HEK293 (cell line): ENCODE data around the gene SLC2A4.
A peak's percentile ranks its signal among the peaks of the same experiment; 100 is the strongest.

ENCODE experiments used
- GLI4 ChIP-seq: fragments of 450-650 bp; formaldehyde crosslinking; IDR thresholded peaks from 2 replicates; pipeline ENCODE4 v1.5.1; 2016; ENCODE audit warnings: missing biosample characterization, missing genetic modification characterization
- HOXD13 ChIP-seq: sonication (generic); formaldehyde crosslinking; IDR thresholded peaks from 2 replicates; pipeline ENCODE4 v1.8.0; 2022; ENCODE audit warnings: missing genetic modification reagents, borderline replicate concordance
- KLF1 ChIP-seq: fragments of 450-650 bp; formaldehyde crosslinking; IDR thresholded peaks from 2 replicates; pipeline ENCODE4 v1.5.1; 2016; ENCODE audit warnings: missing biosample characterization, missing genetic modification characterization
- SP7 ChIP-seq: fragments of 450-650 bp; formaldehyde crosslinking; IDR thresholded peaks from 2 replicates; pipeline ENCODE4 v1.5.1; 2016; ENCODE audit warnings: missing biosample characterization, missing genetic modification characterization
- TRIM28 ChIP-seq: IDR thresholded peaks from 2 replicates; pipeline ENCODE4 v1.6.1; 2011; ENCODE audit warnings: low read length, control low read depth, borderline replicate concordance
- YY1 ChIP-seq: fragments of 450-650 bp; formaldehyde crosslinking; IDR thresholded peaks from 2 replicates; pipeline ENCODE4 v1.5.1; 2018; ENCODE audit warnings: missing biosample characterization, missing genetic modification characterization
- ZEB2 ChIP-seq: fragments of 450-650 bp; formaldehyde crosslinking; IDR thresholded peaks from 2 replicates; pipeline ENCODE4 v1.5.1; 2016; ENCODE audit warnings: missing biosample characterization, missing genetic modification characterization
- ZFP3 ChIP-seq: fragments of 450-650 bp; formaldehyde crosslinking; IDR thresholded peaks from 2 replicates; pipeline ENCODE4 v1.5.1; 2016; ENCODE audit warnings: low read depth, missing biosample characterization, missing genetic modification characterization
- ZFP69B ChIP-seq: fragments of 450-650 bp; formaldehyde crosslinking; IDR thresholded peaks from 2 replicates; pipeline ENCODE4 v1.5.1; 2016; ENCODE audit warnings: missing biosample characterization, missing genetic modification characterization
- ZNF114 ChIP-seq: fragments of 450-650 bp; formaldehyde crosslinking; IDR thresholded peaks from 2 replicates; pipeline ENCODE4 v1.5.0; 2017; ENCODE audit warnings: missing biosample characterization, missing genetic modification characterization
- ZNF16 ChIP-seq: fragments of 450-650 bp; formaldehyde crosslinking; IDR thresholded peaks from 2 replicates; pipeline ENCODE4 v1.5.1; 2016; ENCODE audit warnings: low read depth, missing biosample characterization, missing genetic modification characterization
- ZNF2 ChIP-seq: fragments of 450-650 bp; formaldehyde crosslinking; IDR thresholded peaks from 2 replicates; pipeline ENCODE4 v1.5.1; 2016; ENCODE audit warnings: missing biosample characterization, missing genetic modification characterization
- ZNF302 ChIP-seq: fragments of 450-650 bp; formaldehyde crosslinking; IDR thresholded peaks from 2 replicates; pipeline ENCODE4 v1.5.1; 2016; ENCODE audit warnings: missing biosample characterization, missing genetic modification characterization, low read depth
- ZNF341 ChIP-seq: fragments of 450-650 bp; formaldehyde crosslinking; IDR thresholded peaks from 2 replicates; pipeline ENCODE4; 2016; ENCODE audit warnings: low read depth, missing biosample characterization, missing genetic modification characterization
- ZNF404 ChIP-seq: fragments of 450-650 bp; formaldehyde crosslinking; IDR thresholded peaks from 2 replicates; pipeline ENCODE4 v1.5.1; 2017; ENCODE audit warnings: missing biosample characterization, missing genetic modification characterization
- ZNF561 ChIP-seq: fragments of 450-650 bp; IDR thresholded peaks from 2 replicates; pipeline ENCODE4 v1.5.1; 2018; ENCODE audit warnings: missing biosample characterization, missing genetic modification characterization, borderline replicate concordance
- ZNF660 ChIP-seq: fragments of 450-650 bp; IDR thresholded peaks from 2 replicates; pipeline ENCODE4 v1.5.1; 2018; ENCODE audit warnings: missing biosample characterization, mild to moderate bottlenecking, missing genetic modification characterization
- ZNF664 ChIP-seq: fragments of 450-650 bp; formaldehyde crosslinking; IDR thresholded peaks from 2 replicates; pipeline ENCODE4 v1.5.1; 2016; ENCODE audit warnings: missing biosample characterization, missing genetic modification characterization
- ZNF792 ChIP-seq: fragments of 450-650 bp; formaldehyde crosslinking; IDR thresholded peaks from 2 replicates; pipeline ENCODE4 v1.5.1; 2016; ENCODE audit warnings: missing biosample characterization, missing genetic modification characterization
- TF ChIP-seq, protein P1 (sequence below): fragments of 450-650 bp; formaldehyde crosslinking; IDR thresholded peaks from 2 replicates; pipeline ENCODE4 v1.5.1; 2016; ENCODE audit warnings: missing biosample characterization, missing genetic modification characterization
- TF ChIP-seq, protein P2 (sequence below): fragments of 450-650 bp; formaldehyde crosslinking; conservative IDR thresholded peaks from 2 replicates; pipeline ENCODE4 v1.5.1; 2016; ENCODE audit warnings: low read depth, missing biosample characterization, missing genetic modification characterization
- TF ChIP-seq, protein P3 (sequence below): fragments of 450-650 bp; formaldehyde crosslinking; IDR thresholded peaks from 2 replicates; pipeline ENCODE4 v1.5.1; 2016; ENCODE audit warnings: missing biosample characterization, missing genetic modification characterization
- TF ChIP-seq, protein P4 (sequence below): fragments of 450-650 bp; formaldehyde crosslinking; IDR thresholded peaks from 2 replicates; pipeline ENCODE4 v1.5.0; 2017; ENCODE audit warnings: missing biosample characterization, missing genetic modification characterization, borderline replicate concordance
- TF ChIP-seq, protein P5 (sequence below): fragments of 450-650 bp; formaldehyde crosslinking; IDR thresholded peaks from 2 replicates; pipeline ENCODE4 v1.5.1; 2016; ENCODE audit warnings: missing biosample characterization, missing genetic modification characterization
- TF ChIP-seq, protein P6 (sequence below): fragments of 450-650 bp; formaldehyde crosslinking; IDR thresholded peaks from 2 replicates; pipeline ENCODE4 v1.5.1; 2017; ENCODE audit warnings: missing biosample characterization, missing genetic modification characterization

SLC2A4 gene

DNA sequence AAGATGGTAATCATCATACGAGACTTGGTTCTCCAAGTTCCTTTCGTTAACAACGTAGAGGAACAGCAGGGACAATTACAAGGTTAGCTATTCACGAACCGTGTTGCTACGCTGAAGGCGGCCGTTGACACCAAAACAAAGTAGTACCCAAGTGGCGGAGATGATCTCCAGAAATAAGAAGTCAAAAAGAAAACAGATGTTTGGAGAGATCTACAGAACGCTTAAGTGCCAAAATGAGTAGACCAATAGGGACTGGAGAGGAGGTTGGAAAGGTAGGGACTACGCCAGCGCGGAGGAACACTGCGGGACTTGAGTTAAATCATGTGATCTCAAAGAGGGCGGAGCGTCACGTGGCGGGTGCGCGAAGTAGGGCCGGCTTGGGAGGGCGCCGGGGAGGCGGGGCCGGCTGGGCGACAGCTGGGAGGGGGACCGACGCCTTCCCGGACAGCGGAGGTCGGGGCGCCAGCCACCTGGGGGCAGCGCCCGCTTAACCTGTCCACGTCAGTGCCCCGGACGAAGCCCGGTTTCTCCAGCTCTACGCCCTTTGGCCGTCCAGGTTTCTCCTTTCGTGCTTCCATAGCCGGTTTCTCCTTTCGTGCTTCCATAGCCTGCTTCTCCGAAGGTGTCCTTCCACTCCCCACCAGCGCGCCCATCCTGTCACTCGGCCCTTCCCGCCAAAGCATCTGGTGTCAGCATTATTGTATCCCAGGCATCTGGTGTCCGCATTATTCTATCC lies 38.6 kb upstream of the SLC2A4 start (continued):
- TF ChIP-seq YY1 (tag by site-specific recombination) (peak; percentile 76; the same call in 1 of the 2 replicates), ZNF341 (tag by site-specific recombination) (peak; percentile 78), ZNF16 (no peak), ZNF302 (tag by site-specific recombination) (no peak), ZNF660 (tag by site-specific recombination) (peak; percentile 88), ZNF561 (tag by site-specific recombination) (peak; percentile 93), KLF1 (tag by site-specific recombination) (peak; percentile 95), ZEB2 (peak; percentile 98), ZNF404 (tag by site-specific recombination) (no peak), ZFP69B (peak; percentile 86), ZNF664 (tag by site-specific recombination) (peak; percentile 89), ZNF2 (tag by site-specific recombination) (peak; percentile 96), HOXD13 (CRISPR knock-in tag) (no peak), GLI4 (tag by site-specific recombination) (peak; percentile 93), ZNF114 (tag by site-specific recombination) (no peak), TRIM28 (no peak), SP7 (tag by site-specific recombination) (peak; percentile 98), ZFP3 (tag by site-specific recombination) (no peak), ZNF792 (tag by site-specific recombination) (no peak)
- TF ChIP-seq, protein P1, sequence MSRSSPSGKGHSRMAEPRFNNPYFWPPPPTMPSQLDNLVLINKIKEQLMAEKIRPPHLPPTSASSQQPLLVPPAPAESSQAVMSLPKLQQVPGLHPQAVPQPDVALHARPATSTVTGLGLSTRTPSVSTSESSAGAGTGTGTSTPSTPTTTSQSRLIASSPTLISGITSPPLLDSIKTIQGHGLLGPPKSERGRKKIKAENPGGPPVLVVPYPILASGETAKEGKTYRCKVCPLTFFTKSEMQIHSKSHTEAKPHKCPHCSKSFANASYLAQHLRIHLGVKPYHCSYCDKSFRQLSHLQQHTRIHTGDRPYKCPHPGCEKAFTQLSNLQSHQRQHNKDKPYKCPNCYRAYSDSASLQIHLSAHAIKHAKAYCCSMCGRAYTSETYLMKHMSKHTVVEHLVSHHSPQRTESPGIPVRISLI (tag by site-specific recombination), result no peak
- TF ChIP-seq, protein P2, sequence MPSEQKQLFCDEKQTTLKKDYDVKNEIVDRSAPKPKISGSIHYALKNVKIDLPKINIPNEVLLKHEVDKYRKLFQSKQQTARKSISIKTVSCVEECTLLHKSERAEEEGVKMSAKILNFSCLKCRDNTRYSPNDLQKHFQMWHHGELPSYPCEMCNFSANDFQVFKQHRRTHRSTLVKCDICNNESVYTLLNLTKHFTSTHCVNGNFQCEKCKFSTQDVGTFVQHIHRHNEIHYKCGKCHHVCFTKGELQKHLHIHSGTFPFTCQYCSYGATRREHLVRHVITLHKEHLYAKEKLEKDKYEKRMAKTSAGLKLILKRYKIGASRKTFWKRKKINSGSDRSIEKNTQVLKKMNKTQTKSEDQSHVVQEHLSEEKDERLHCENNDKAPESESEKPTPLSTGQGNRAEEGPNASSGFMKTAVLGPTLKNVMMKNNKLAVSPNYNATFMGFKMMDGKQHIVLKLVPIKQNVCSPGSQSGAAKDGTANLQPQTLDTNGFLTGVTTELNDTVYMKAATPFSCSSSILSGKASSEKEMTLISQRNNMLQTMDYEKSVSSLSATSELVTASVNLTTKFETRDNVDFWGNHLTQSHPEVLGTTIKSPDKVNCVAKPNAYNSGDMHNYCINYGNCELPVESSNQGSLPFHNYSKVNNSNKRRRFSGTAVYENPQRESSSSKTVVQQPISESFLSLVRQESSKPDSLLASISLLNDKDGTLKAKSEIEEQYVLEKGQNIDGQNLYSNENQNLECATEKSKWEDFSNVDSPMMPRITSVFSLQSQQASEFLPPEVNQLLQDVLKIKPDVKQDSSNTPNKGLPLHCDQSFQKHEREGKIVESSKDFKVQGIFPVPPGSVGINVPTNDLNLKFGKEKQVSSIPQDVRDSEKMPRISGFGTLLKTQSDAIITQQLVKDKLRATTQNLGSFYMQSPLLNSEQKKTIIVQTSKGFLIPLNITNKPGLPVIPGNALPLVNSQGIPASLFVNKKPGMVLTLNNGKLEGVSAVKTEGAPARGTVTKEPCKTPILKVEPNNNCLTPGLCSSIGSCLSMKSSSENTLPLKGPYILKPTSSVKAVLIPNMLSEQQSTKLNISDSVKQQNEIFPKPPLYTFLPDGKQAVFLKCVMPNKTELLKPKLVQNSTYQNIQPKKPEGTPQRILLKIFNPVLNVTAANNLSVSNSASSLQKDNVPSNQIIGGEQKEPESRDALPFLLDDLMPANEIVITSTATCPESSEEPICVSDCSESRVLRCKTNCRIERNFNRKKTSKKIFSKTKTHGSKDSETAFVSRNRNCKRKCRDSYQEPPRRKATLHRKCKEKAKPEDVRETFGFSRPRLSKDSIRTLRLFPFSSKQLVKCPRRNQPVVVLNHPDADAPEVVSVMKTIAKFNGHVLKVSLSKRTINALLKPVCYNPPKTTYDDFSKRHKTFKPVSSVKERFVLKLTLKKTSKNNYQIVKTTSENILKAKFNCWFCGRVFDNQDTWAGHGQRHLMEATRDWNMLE (tag by site-specific recombination), result no peak; the same call in 1 of the 2 replicates
- TF ChIP-seq, protein P3, sequence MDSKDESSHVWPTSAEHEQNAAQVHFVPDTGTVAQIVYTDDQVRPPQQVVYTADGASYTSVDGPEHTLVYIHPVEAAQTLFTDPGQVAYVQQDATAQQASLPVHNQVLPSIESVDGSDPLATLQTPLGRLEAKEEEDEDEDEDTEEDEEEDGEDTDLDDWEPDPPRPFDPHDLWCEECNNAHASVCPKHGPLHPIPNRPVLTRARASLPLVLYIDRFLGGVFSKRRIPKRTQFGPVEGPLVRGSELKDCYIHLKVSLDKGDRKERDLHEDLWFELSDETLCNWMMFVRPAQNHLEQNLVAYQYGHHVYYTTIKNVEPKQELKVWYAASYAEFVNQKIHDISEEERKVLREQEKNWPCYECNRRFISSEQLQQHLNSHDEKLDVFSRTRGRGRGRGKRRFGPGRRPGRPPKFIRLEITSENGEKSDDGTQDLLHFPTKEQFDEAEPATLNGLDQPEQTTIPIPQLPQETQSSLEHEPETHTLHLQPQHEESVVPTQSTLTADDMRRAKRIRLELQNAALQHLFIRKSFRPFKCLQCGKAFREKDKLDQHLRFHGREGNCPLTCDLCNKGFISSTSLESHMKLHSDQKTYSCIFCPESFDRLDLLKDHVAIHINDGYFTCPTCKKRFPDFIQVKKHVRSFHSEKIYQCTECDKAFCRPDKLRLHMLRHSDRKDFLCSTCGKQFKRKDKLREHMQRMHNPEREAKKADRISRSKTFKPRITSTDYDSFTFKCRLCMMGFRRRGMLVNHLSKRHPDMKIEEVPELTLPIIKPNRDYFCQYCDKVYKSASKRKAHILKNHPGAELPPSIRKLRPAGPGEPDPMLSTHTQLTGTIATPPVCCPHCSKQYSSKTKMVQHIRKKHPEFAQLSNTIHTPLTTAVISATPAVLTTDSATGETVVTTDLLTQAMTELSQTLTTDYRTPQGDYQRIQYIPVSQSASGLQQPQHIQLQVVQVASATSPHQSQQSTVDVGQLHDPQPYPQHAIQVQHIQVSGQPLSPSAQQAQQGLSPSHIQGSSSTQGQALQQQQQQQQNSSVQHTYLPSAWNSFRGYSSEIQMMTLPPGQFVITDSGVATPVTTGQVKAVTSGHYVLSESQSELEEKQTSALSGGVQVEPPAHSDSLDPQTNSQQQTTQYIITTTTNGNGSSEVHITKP (tag by site-specific recombination), result peak; percentile 61; the same call in 1 of the 2 replicates
- TF ChIP-seq, protein P4, sequence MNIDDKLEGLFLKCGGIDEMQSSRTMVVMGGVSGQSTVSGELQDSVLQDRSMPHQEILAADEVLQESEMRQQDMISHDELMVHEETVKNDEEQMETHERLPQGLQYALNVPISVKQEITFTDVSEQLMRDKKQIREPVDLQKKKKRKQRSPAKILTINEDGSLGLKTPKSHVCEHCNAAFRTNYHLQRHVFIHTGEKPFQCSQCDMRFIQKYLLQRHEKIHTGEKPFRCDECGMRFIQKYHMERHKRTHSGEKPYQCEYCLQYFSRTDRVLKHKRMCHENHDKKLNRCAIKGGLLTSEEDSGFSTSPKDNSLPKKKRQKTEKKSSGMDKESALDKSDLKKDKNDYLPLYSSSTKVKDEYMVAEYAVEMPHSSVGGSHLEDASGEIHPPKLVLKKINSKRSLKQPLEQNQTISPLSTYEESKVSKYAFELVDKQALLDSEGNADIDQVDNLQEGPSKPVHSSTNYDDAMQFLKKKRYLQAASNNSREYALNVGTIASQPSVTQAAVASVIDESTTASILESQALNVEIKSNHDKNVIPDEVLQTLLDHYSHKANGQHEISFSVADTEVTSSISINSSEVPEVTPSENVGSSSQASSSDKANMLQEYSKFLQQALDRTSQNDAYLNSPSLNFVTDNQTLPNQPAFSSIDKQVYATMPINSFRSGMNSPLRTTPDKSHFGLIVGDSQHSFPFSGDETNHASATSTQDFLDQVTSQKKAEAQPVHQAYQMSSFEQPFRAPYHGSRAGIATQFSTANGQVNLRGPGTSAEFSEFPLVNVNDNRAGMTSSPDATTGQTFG, result peak; percentile 79
- TF ChIP-seq, protein P5, sequence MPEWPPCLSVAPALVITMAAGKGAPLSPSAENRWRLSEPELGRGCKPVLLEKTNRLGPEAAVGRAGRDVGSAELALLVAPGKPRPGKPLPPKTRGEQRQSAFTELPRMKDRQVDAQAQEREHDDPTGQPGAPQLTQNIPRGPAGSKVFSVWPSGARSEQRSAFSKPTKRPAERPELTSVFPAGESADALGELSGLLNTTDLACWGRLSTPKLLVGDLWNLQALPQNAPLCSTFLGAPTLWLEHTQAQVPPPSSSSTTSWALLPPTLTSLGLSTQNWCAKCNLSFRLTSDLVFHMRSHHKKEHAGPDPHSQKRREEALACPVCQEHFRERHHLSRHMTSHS (tag by site-specific recombination), result peak; percentile 62; the same call in 1 of the 2 replicates
- TF ChIP-seq, protein P6, sequence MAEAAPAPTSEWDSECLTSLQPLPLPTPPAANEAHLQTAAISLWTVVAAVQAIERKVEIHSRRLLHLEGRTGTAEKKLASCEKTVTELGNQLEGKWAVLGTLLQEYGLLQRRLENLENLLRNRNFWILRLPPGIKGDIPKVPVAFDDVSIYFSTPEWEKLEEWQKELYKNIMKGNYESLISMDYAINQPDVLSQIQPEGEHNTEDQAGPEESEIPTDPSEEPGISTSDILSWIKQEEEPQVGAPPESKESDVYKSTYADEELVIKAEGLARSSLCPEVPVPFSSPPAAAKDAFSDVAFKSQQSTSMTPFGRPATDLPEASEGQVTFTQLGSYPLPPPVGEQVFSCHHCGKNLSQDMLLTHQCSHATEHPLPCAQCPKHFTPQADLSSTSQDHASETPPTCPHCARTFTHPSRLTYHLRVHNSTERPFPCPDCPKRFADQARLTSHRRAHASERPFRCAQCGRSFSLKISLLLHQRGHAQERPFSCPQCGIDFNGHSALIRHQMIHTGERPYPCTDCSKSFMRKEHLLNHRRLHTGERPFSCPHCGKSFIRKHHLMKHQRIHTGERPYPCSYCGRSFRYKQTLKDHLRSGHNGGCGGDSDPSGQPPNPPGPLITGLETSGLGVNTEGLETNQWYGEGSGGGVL (tag by site-specific recombination), result peak; percentile 38; the same call in 1 of the 2 replicates
